KMS-11 (cell line): ENCODE measurements around the gene SYT7.

Source experiments
- H2AFZ ChIP-seq: fragments of 200-600 bp; sonication (generic); 2 replicates; pipeline ENCODE4 v1.6.1; 2016; ENCODE audit warnings: antibody characterized with exemption, mixed run types, low read depth
- H3K27ac ChIP-seq: fragments of 200-600 bp; sonication (generic); 2 replicates; pipeline ENCODE4 v1.6.1; 2016; ENCODE audit warnings: mild to moderate bottlenecking, mixed run types
- H3K27me3 ChIP-seq: fragments of 200-600 bp; sonication (generic); 2 replicates; pipeline ENCODE4 v1.6.1; 2017; ENCODE audit warnings: mild to moderate bottlenecking, low read depth, mixed run types, moderate library complexity; ENCODE audit not compliant: insufficient read depth
- H3K36me3 ChIP-seq: fragments of 200-600 bp; sonication (generic); 2 replicates; pipeline ENCODE4 v1.6.1; 2017; ENCODE audit warnings: mild to moderate bottlenecking, mixed run types; ENCODE audit not compliant: insufficient read depth
- H3K4me1 ChIP-seq: fragments of 200-600 bp; sonication (generic); 2 replicates; pipeline ENCODE4 v1.6.1; 2016; ENCODE audit warnings: mild to moderate bottlenecking, low read depth, mixed run types; ENCODE audit not compliant: poor library complexity, severe bottlenecking
- H3K4me2 ChIP-seq: fragments of 200-600 bp; sonication (generic); 2 replicates; pipeline ENCODE4 v1.7.0; 2016; ENCODE audit warnings: mild to moderate bottlenecking, mixed run types
- H3K4me3 ChIP-seq: fragments of 200-600 bp; sonication (generic); IDR thresholded peaks from 2 replicates; pipeline ENCODE4 v1.6.1; 2017; ENCODE audit warnings: low read depth, low read length, mixed read lengths; ENCODE audit not compliant: insufficient read depth
- H3K79me2 ChIP-seq: fragments of 200-600 bp; sonication (generic); 2 replicates; pipeline ENCODE4 v1.6.1; 2016; ENCODE audit warnings: low read depth, mixed run types; ENCODE audit not compliant: insufficient read depth
- H3K9ac ChIP-seq: fragments of 200-600 bp; sonication (generic); 2 replicates; pipeline ENCODE4 v1.6.1; 2016; ENCODE audit warnings: mild to moderate bottlenecking, mixed run types
- H4K20me1 ChIP-seq: fragments of 200-600 bp; sonication (generic); 2 replicates; pipeline ENCODE4 v1.6.1; 2016; ENCODE audit warnings: mild to moderate bottlenecking, mixed run types; ENCODE audit not compliant: insufficient read depth
- TF ChIP-seq, protein P1 (sequence below): fragments of 200-600 bp; sonication (generic); conservative IDR thresholded peaks from 2 replicates; pipeline ENCODE4 v1.6.1; 2017; ENCODE audit warnings: low read depth, mild to moderate bottlenecking, antibody characterized with exemption, low read length, moderate library complexity, mixed read lengths

The SYT7 gene

DNA sequence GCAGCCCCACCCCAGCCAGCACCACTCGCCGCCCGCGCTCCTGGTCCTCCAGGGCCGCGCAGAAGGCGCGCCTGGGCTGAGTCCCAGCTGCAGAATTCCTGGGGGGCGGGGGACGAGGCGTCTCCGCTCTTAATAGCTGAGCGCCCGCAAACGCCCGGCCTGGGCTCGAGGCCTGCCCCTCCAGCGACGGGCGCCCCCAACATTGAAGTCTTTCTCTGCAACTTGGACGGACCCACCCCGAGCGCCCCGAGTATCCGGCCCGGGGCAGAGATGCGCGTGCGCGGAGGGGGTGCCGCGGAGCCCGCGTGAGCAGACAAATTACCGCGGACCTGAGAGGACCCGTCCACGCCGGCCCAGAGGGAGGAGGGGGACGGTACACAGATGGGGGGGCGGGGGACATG is 6.7 kb upstream of the SYT7 start:
- no peak overlapping the region for H3K4me3 ChIP-seq
- TF ChIP-seq, protein P1, sequence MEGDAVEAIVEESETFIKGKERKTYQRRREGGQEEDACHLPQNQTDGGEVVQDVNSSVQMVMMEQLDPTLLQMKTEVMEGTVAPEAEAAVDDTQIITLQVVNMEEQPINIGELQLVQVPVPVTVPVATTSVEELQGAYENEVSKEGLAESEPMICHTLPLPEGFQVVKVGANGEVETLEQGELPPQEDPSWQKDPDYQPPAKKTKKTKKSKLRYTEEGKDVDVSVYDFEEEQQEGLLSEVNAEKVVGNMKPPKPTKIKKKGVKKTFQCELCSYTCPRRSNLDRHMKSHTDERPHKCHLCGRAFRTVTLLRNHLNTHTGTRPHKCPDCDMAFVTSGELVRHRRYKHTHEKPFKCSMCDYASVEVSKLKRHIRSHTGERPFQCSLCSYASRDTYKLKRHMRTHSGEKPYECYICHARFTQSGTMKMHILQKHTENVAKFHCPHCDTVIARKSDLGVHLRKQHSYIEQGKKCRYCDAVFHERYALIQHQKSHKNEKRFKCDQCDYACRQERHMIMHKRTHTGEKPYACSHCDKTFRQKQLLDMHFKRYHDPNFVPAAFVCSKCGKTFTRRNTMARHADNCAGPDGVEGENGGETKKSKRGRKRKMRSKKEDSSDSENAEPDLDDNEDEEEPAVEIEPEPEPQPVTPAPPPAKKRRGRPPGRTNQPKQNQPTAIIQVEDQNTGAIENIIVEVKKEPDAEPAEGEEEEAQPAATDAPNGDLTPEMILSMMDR, result no peak
- H2AFZ ChIP-seq, result no peak overlapping the region
- no peak overlapping the region for H3K4me2 ChIP-seq
- no peak overlapping the region for H3K9ac ChIP-seq
- H3K36me3 ChIP-seq, result no peaks in the 10 kb centered on the region
- no peak overlapping the region for H3K27ac ChIP-seq
- peaks cover 86% of the 10 kb centered on the region for H3K27me3 ChIP-seq
- H3K4me1 ChIP-seq, result no peaks in the 10 kb centered on the region
- H3K79me2 ChIP-seq, result no peaks in the 10 kb centered on the region
- H4K20me1 ChIP-seq, result no peaks in the 10 kb centered on the region

- H3K36me3 ChIP-seq, result no peaks in the 10 kb centered on the region
- H4K20me1 ChIP-seq, result no peaks in the 10 kb centered on the region
- H3K4me1 ChIP-seq, result no peaks in the 10 kb centered on the region
- H3K9ac ChIP-seq, result no peak overlapping the region
- no peak overlapping the region for H3K4me2 ChIP-seq
- no peaks in the 10 kb centered on the region for H3K79me2 ChIP-seq
- no peak overlapping the region for H3K4me3 ChIP-seq
- no peak overlapping the region for H2AFZ ChIP-seq
- peaks cover 86% of the 10 kb centered on the region for H3K27me3 ChIP-seq
- no peak overlapping the region for H3K27ac ChIP-seq
- TF ChIP-seq, protein P1, result no peak
Observed at GRCh38 chr11:61586792-61587430, 6.0 kb upstream of the SYT7 start.

- no peak overlapping the region for H3K9ac ChIP-seq
- H3K36me3 ChIP-seq, result no peaks in the 10 kb centered on the region
- no peak overlapping the region for H3K4me2 ChIP-seq
- no peaks in the 10 kb centered on the region for H4K20me1 ChIP-seq
- H2AFZ ChIP-seq, result no peak overlapping the region
- H3K27ac ChIP-seq, result no peak overlapping the region
- peaks cover 77% of the 10 kb centered on the region for H3K27me3 ChIP-seq
- no peaks in the 10 kb centered on the region for H3K4me1 ChIP-seq
- TF ChIP-seq, protein P1, result no peak
- no peak overlapping the region for H3K4me3 ChIP-seq
- no peaks in the 10 kb centered on the region for H3K79me2 ChIP-seq
Observed at GRCh38 chr11:61585115-61585514, 4.2 kb upstream of the SYT7 start.

DNA sequence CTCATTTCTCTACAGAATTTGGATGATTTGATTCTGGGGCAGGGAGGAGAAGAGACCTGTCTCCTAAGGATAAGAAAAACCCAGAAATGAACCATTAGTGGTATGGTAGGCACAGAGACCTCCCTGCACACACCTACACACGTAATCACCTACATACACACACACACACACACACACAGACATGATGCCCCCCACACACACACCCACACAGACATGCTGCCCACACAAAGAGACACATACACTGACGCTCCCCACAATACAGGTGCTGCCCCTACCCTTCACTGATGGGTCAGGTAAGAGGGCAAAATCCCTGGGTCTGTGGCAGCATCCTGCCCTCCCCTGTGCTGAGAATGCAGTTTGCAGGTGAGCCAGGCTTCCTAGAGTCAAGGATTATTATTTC is 1.1 kb upstream of the SYT7 start:
- Histone ChIP-seq H4K20me1 (no peaks in the 10 kb centered on the region), H3K4me1 (no peaks in the 10 kb centered on the region), H3K27ac (no peak overlapping the region), H3K36me3 (no peaks in the 10 kb centered on the region), H3K79me2 (no peaks in the 10 kb centered on the region), H3K4me3 (no peak overlapping the region), H2AFZ (no peak overlapping the region), H3K27me3 (peaks cover 76% of the 10 kb centered on the region), H3K9ac (no peak overlapping the region), H3K4me2 (no peak overlapping the region)
- TF ChIP-seq, protein P1, result no peak
